HG03175 (cell line): Measurements from ENCODE around the gene USF1.
"Not testable (repeated sequence)": the region's sequence is repeated elsewhere in the genome, so short reads cannot be mapped to it uniquely, and the experiment has no call there.

Experiments used
- ATAC-seq: cut with Tn5 transposase; IDR thresholded peaks from one replicate; pipeline ENCODE4 v1.9.1; 2021; ENCODE audit warnings: mild to moderate bottlenecking, moderate library complexity; ENCODE audit not compliant: unreplicated experiment

USF1 gene

GRCh38 chr1:161079436-161080110 lies 33.8 kb upstream of the USF1 start:
- ATAC-seq, result no peak

- ATAC-seq, result no peak
Observed at GRCh38 chr1:161077426-161077825, 31.6 kb upstream of the USF1 start.

- no peak for ATAC-seq
Observed at GRCh38 chr1:161076410-161076809, 30.6 kb upstream of the USF1 start.

- ATAC-seq, result no peak
Observed at GRCh38 chr1:161074676-161075368, 29.0 kb upstream of the USF1 start.

- no peak for ATAC-seq
Observed at GRCh38 chr1:161073474-161074121, 27.8 kb upstream of the USF1 start.

GRCh38 chr1:161072751-161073449 lies 27.1 kb upstream of the USF1 start:
- no peak for ATAC-seq

- no peak for ATAC-seq
Observed at GRCh38 chr1:161071886-161072371, 26.2 kb upstream of the USF1 start.

GRCh38 chr1:161070761-161071160 lies 25.0 kb upstream of the USF1 start:
- ATAC-seq, result no peak

GRCh38 chr1:161069731-161070270 lies 24.0 kb upstream of the USF1 start, which contains the start of gene ARHGAP30:
ARHGAP30 (minus strand) TSS chr1:161069891; CDS start chr1:161069624, 267 bp downstream.
- ATAC-seq, result peak; percentile 90

- ATAC-seq, result peak; percentile 3
Observed at GRCh38 chr1:161069241-161069640, 23.5 kb upstream of the USF1 start.

GRCh38 chr1:161068306-161069234 lies 22.8 kb upstream of the USF1 start:
- peak; percentile 52 for ATAC-seq

GRCh38 chr1:161066694-161067093 lies 20.9 kb upstream of the USF1 start:
- ATAC-seq, result no peak

GRCh38 chr1:161065681-161066080 lies 19.9 kb upstream of the USF1 start:
- ATAC-seq, result not testable (repeated sequence)

GRCh38 chr1:161063936-161064335 lies 18.2 kb upstream of the USF1 start:
- ATAC-seq, result not testable (repeated sequence)

- ATAC-seq, result no peak
Observed at GRCh38 chr1:161061419-161061818, 15.6 kb upstream of the USF1 start.

GRCh38 chr1:161059293-161059692 lies 13.5 kb upstream of the USF1 start:
- no peak for ATAC-seq

- ATAC-seq, result no peak
Observed at GRCh38 chr1:161054805-161055204, 9.0 kb upstream of the USF1 start.

- no peak for ATAC-seq
Observed at GRCh38 chr1:161054232-161054631, 8.5 kb upstream of the USF1 start.

- ATAC-seq, result no peak
Observed at GRCh38 chr1:161052899-161053298, 7.1 kb upstream of the USF1 start.

- ATAC-seq, result no peak
Observed at GRCh38 chr1:161051219-161051618, 5.4 kb upstream of the USF1 start.
